Upper lobe of left lung (tissue), 6 donors: ENCODE measurements around the gene GP1BA. TPM values are rescaled to one million over a fixed set of nuclear protein-coding genes. Genes with fewer than 3 reads are reported as not detected.
A peak's percentile ranks its signal among the peaks of the same experiment; 100 is the strongest.
"Not testable (repeated sequence)": the region's sequence is repeated elsewhere in the genome, so short reads cannot be mapped to it uniquely, and the experiment has no call there.

Experiments
- ATAC-seq, 2 donors: fragments of 200-7000 bp; cut with Tn5 transposase; one replicate each; pipeline ENCODE4 v1.9.1; 2022; ENCODE audit warnings: mild to moderate bottlenecking in 2 of 2, moderate library complexity in 2 of 2; ENCODE audit not compliant: low FRiP score in 2 of 2
- DNase-seq, 2 donors: peaks; one replicate each; pipeline ENCODE4 v3.0.0-alpha.2; 2019 to 2020
- H3K27ac ChIP-seq, 4 donors: fragments of 200-600 bp; sonication (generic); one replicate each; pipeline ENCODE4 v1.5.1; 2016 to 2019
- H3K27me3 ChIP-seq, 4 donors: fragments of 200-600 bp; sonication (generic); one replicate each; pipeline ENCODE4 v1.5.1; 2017 to 2019
- H3K36me3 ChIP-seq, 4 donors: fragments of 200-600 bp; sonication (generic); one replicate each; pipeline ENCODE4 v1.5.1; 2016 to 2019
- H3K4me1 ChIP-seq, 4 donors: fragments of 200-600 bp; sonication (generic); one replicate each; pipeline ENCODE4 v1.5.1; 2018 to 2019
- H3K4me3 ChIP-seq, 4 donors: fragments of 200-600 bp; sonication (generic); one replicate each; pipeline ENCODE4 v1.5.1; 2017 to 2019; ENCODE audit warnings: mild to moderate bottlenecking in 2 of 4, moderate library complexity in 1 of 4
- H3K9me3 ChIP-seq, 4 donors: fragments of 200-600 bp; sonication (generic); one replicate each; pipeline ENCODE4 v1.5.1; 2018 to 2019
- CTCF ChIP-seq, 6 experiments: fragments of 450-650 bp in 4 of 6; fragments of 200-600 bp in 2 of 6; sonication (generic) in 2 of 6; IDR thresholded peaks; one replicate each; pipeline ENCODE4 v1.5.1; 2016 to 2019; ENCODE audit warnings: antibody characterized with exemption in 6 of 6
- EP300 ChIP-seq, 4 donors: sonication (generic); formaldehyde crosslinking; IDR thresholded peaks; one replicate each; pipeline ENCODE4 v1.5.1; 2017; ENCODE audit warnings: antibody characterized with exemption in 4 of 4, control low read depth in 2 of 4
- POLR2A ChIP-seq, 4 donors: fragments of 450-650 bp; IDR thresholded peaks; one replicate each; pipeline ENCODE4 v1.5.1; 2016 to 2017; ENCODE audit warnings: antibody characterized with exemption in 4 of 4, mild to moderate bottlenecking in 2 of 4
- POLR2AphosphoS5 ChIP-seq, 2 donors: sonication (generic); formaldehyde crosslinking; IDR thresholded peaks; one replicate each; pipeline ENCODE4 v1.5.1; 2017; ENCODE audit warnings: antibody characterized with exemption in 2 of 2
- WGBS, 2 donors: methylation state at CpG; one replicate each; pipeline ENCODE4 v1.1.5; 2017 to 2018; 5-methylcytosine and 5-hydroxymethylcytosine counted together
- total RNA-seq, 6 donors: library from RNA; depleted of rRNA in 4 of 6; stranded (reverse); fragments of >200 nt in 4 of 6; gene quantifications; one replicate each; pipeline versions ENCODE4 v1.1.0 to v1.2.1, GENCODE V29; 2016 to 2021
- donor health status: DM: no; HTN: no; CAD: no; lungs with moderate emphysema.
- donor health status: DM: no; HTN: yes; CAD: no; lungs with severe emphysema.

GP1BA gene
- total RNA-seq, 6 donors from 2014 or later, result 0.23 to 1.4 (median 0.59) TPM; not detected in 1

GRCh38 chr17:4920351-4921048 is 11.6 kb upstream of the GP1BA start:
- Histone ChIP-seq H3K9me3 (no peaks in the 10 kb centered on the region), H3K4me1 (peaks cover 0 to 10% (median 3%) of the 10 kb centered on the region in 4 donors), H3K27me3 (no peaks in the 10 kb centered on the region), H3K4me3 (no peak overlapping the region), H3K27ac (no peak overlapping the region), H3K36me3 (no peaks in the 10 kb centered on the region)
- WGBS, 2 donors, result 74 to 79% methylated on average over 9 to 10 of the region's 10 CpGs
- TF ChIP-seq CTCF (IDR thresholded peaks at IDR 0.05) (no peak), POLR2A (IDR thresholded peaks at IDR 0.05) (no peak), POLR2AphosphoS5 (IDR thresholded peaks at IDR 0.05) (no peak), EP300 (IDR thresholded peaks at IDR 0.05) (no peak)
- peak in 1 of 2 donors; percentile 64 for DNase-seq
- ATAC-seq, result peak; percentile 78 to 85

GRCh38 chr17:4921320-4921719 is 10.8 kb upstream of the GP1BA start:
- WGBS, 2 donors, result 91 to 96% methylated on average over 4 of the region's 4 CpGs

GRCh38 chr17:4926577-4927335 is 5.3 kb upstream of the GP1BA start:
- 88 to 89% methylated on average over 19 to 24 of the region's 24 CpGs for WGBS, 2 donors
- not testable (repeated sequence) for H3K27me3 ChIP-seq, H3K4me3 ChIP-seq, DNase-seq, H3K27ac ChIP-seq, H3K4me1 ChIP-seq, ATAC-seq, H3K9me3 ChIP-seq, H3K36me3 ChIP-seq

More at GRCh38 chr17:4921320-4921719, 10.8 kb upstream of the GP1BA start:
- Histone ChIP-seq H3K36me3 (no peaks in the 10 kb centered on the region), H3K27me3 (no peaks in the 10 kb centered on the region), H3K4me3 (no peak overlapping the region), H3K9me3 (no peaks in the 10 kb centered on the region), H3K4me1 (peaks cover 0 to 10% (median 3%) of the 10 kb centered on the region in 4 donors), H3K27ac (no peak overlapping the region)
- no peak for TF ChIP-seq POLR2A (IDR thresholded peaks at IDR 0.05)
- TF ChIP-seq EP300 (IDR thresholded peaks at IDR 0.05), result no peak
- no peak for TF ChIP-seq POLR2AphosphoS5 (IDR thresholded peaks at IDR 0.05)
- no peak for TF ChIP-seq CTCF (IDR thresholded peaks at IDR 0.05)
- DNase-seq, result no peak
- no peak for ATAC-seq

GRCh38 chr17:4928881-4929280 is 3.2 kb upstream of the GP1BA start:
- no peak overlapping the region for H3K4me3 ChIP-seq
- 96 to 97% methylated on average over 18 of the region's 18 CpGs for WGBS, 2 donors
- peak in 1 of 2 donors; percentile 68 for DNase-seq
- H3K9me3 ChIP-seq, result no peaks in the 10 kb centered on the region
- TF ChIP-seq EP300 (IDR thresholded peaks at IDR 0.05), result no peak
- TF ChIP-seq POLR2AphosphoS5 (IDR thresholded peaks at IDR 0.05), result no peak
- no peak for TF ChIP-seq POLR2A (IDR thresholded peaks at IDR 0.05)
- TF ChIP-seq CTCF (IDR thresholded peaks at IDR 0.05), result no peak
- H3K27me3 ChIP-seq, result no peaks in the 10 kb centered on the region
- peaks cover under 1 to 4% (median 1%) of the 10 kb centered on the region in 4 donors for H3K4me1 ChIP-seq
- no peak for ATAC-seq
- H3K27ac ChIP-seq, result no peak overlapping the region
- H3K36me3 ChIP-seq, result no peaks in the 10 kb centered on the region

- no peak for ATAC-seq
- Histone ChIP-seq H3K4me1 (peaks cover 5 to 14% (median 8%) of the 10 kb centered on the region in 4 donors), H3K27me3 (no peaks in the 10 kb centered on the region), H3K36me3 (peaks cover 8 to 17% (median 12%) of the 10 kb centered on the region in 4 donors), H3K4me3 (no peak overlapping the region), H3K9me3 (no peaks in the 10 kb centered on the region), H3K27ac (no peak overlapping the region)
- WGBS, 2 donors, result 90 to 94% methylated on average over 8 to 12 of the region's 12 CpGs
- no peak for DNase-seq
- TF ChIP-seq POLR2AphosphoS5 (IDR thresholded peaks at IDR 0.05), result no peak
- TF ChIP-seq EP300 (IDR thresholded peaks at IDR 0.05), result no peak
- no peak for TF ChIP-seq POLR2A (IDR thresholded peaks at IDR 0.05)
- TF ChIP-seq CTCF (IDR thresholded peaks at IDR 0.05), result no peak
Measured at GRCh38 chr17:4932756-4933155, 679 bp downstream of the GP1BA start.
